A172 (cell line): Measurements from ENCODE around the gene INHA. TPM values are rescaled to one million over a fixed set of nuclear protein-coding genes. Genes with fewer than 3 reads are reported as not detected.

Experiments
- DNase-seq: peaks from one replicate; pipeline ENCODE4 v3.0.0-alpha.2; 2015; ENCODE audit warnings: low spot score
- total RNA-seq: library from RNA; depleted of rRNA; stranded (reverse); fragments of >200 nt; shearing (Covaris generic); gene quantifications from 2 replicates; pipeline ENCODE4 v1.2.3, GENCODE V29; 2014; rRNA removed

Gene INHA
- total RNA-seq, 1 experiment from 2014 or later: not detected

- no peak for DNase-seq
Observed at GRCh38 chr2:219611866-219612576, 39.9 kb downstream of the INHA start.

GRCh38 chr2:219612577-219613286 lies 40.6 kb downstream of the INHA start:
- no peak for DNase-seq

- no peak for DNase-seq
Observed at GRCh38 chr2:219613461-219614070, 41.5 kb downstream of the INHA start.

GRCh38 chr2:219614076-219614860 lies 42.2 kb downstream of the INHA start:
- DNase-seq: no peak

GRCh38 chr2:219615036-219615435 lies 42.9 kb downstream of the INHA start:
- no peak for DNase-seq

- DNase-seq: no peak
Observed at GRCh38 chr2:219615894-219616293, 43.8 kb downstream of the INHA start.

- DNase-seq: no peak
Observed at GRCh38 chr2:219616550-219616949, 44.4 kb downstream of the INHA start.

GRCh38 chr2:219618733-219619122 lies 46.6 kb downstream of the INHA start:
- no peak for DNase-seq

- no peak for DNase-seq
Observed at GRCh38 chr2:219619235-219619634, 47.1 kb downstream of the INHA start.

- no peak for DNase-seq
Observed at GRCh38 chr2:219620546-219620945, 48.4 kb downstream of the INHA start.

GRCh38 chr2:219621935-219622334 lies 49.8 kb downstream of the INHA start:
- DNase-seq: no peak

- DNase-seq: no peak
Observed at GRCh38 chr2:219622472-219622871, 50.4 kb downstream of the INHA start.

- no peak for DNase-seq
Observed at GRCh38 chr2:219624565-219624964, 52.5 kb downstream of the INHA start.

- DNase-seq: no peak
Observed at GRCh38 chr2:219625179-219625578, 53.1 kb downstream of the INHA start.

Other genes with a start within 250 kb of the INHA start
- not detected in 2 replicates for gene RESP18, start 239.6 kb upstream of the INHA start, total RNA-seq
- gene DNPEP, start 184.4 kb upstream of the INHA start, total RNA-seq: 81.7 and 91.5 TPM in 2 replicates
- gene DES, start 153.9 kb upstream of the INHA start, total RNA-seq: 30.0 and 34.5 TPM in 2 replicates
- 30.0 and 32.9 TPM in 2 replicates for gene SPEG, start 137.5 kb upstream of the INHA start, total RNA-seq
- gene GMPPA, start 73.4 kb upstream of the INHA start, total RNA-seq: 52.5 and 54.7 TPM in 2 replicates
- 0.12 and 0.43 TPM in 2 replicates for gene ASIC4, start 57.8 kb upstream of the INHA start, total RNA-seq
- gene CHPF, start 28.5 kb upstream of the INHA start, total RNA-seq: 139 and 161 TPM in 2 replicates
- 1.4 and 2.2 TPM in 2 replicates for gene TMEM198, start 28.3 kb upstream of the INHA start, total RNA-seq
- 119 and 130 TPM in 2 replicates for gene OBSL1, start 771 bp upstream of the INHA start, total RNA-seq
- 15.3 and 15.4 TPM in 2 replicates for gene STK11IP, start 25.5 kb downstream of the INHA start, total RNA-seq
- gene SLC4A3, start 55.3 kb downstream of the INHA start, total RNA-seq: 10.9 and 11.4 TPM in 2 replicates